Frontal cortex (tissue), 4 donors: ENCODE measurements around the gene NAPG. TPM values are rescaled to one million over a fixed set of nuclear protein-coding genes. Genes with fewer than 3 reads are reported as not detected.
A peak's percentile ranks its signal among the peaks of the same experiment; 100 is the strongest.
"Not testable (repeated sequence)": the region's sequence is repeated elsewhere in the genome, so short reads cannot be mapped to it uniquely, and the experiment has no call there.

Source experiments
- DNase-seq, 2 donors: peaks; one replicate each; pipeline ENCODE4 v3.0.0; 2012; ENCODE audit warnings: low spot score in 2 of 2
- FAIRE-seq: peaks from 2 replicates; lab custom pipeline; 2012; peaks lifted over from hg19 to GRCh38; lab: Jason Lieb, UNC
- total RNA-seq: library from RNA; depleted of rRNA; stranded (reverse); fragments of >200 nt; gene quantifications from one replicate; pipeline ENCODE4 v1.2.3, GENCODE V29; 2014
- donor health status: control.
- donor health status: control.
- donor health status: control.

NAPG gene
- total RNA-seq, 1 donor from 2014 or later, result 107 TPM

DNA sequence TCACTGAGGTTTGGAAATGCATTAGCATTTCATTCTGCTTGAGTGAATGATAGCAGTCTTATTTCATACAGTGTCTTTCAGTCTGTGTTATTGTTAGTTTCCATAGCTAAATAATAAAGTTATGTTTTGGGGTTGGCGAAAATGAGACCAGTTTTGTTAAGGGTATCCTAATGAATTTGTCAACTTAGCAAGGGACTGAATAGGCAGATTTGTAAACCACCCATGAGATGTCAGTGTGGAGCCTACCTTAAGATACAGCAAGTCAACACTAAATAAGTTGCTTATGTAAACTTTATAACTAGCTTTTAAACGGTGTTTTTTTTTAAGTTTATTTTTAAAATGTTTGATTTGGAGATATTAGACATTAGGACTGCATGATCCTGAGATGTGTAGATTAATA is 11.9 kb downstream of the NAPG start:
- no peak for FAIRE-seq
- DNase-seq, result no peak

DNA sequence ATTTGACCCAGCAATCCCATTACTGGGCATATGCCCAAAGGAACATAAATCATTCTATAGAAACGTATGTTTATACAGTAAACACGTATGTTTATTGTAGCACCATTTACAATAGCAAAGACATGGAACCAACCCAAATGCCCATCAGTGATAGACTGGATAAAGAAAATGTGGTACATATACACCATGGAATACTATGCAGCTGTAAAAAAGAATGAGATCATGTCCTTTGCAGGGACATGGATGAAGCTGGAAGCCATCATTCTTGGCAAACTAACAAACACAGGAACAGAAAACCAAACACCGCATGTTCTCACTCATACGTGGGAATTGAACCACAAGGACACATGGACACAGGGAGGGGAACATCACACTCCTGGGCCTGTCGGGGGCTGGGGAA is 13.3 kb downstream of the NAPG start:
- FAIRE-seq, DNase-seq: not testable (repeated sequence)

DNA sequence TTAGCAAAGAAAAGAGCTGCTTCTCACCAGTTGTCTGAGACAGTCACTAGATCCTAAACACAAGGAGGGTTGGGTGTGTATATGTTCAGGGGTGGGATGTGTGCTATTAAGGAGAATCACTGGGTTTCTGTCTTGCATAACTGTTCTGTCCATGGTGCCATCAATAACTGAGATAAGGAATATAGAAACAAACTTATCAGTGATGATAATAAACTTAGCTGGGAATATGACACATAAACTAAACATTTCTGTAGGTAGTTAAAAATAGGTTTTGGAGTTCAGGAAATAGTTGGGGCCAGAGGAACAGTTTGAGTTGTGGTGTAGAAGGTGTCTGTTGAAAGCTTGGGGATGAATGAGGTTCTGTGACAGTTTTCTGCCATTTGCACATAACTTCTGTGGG is 17.4 kb downstream of the NAPG start:
- no peak for DNase-seq
- no peak for FAIRE-seq

DNA sequence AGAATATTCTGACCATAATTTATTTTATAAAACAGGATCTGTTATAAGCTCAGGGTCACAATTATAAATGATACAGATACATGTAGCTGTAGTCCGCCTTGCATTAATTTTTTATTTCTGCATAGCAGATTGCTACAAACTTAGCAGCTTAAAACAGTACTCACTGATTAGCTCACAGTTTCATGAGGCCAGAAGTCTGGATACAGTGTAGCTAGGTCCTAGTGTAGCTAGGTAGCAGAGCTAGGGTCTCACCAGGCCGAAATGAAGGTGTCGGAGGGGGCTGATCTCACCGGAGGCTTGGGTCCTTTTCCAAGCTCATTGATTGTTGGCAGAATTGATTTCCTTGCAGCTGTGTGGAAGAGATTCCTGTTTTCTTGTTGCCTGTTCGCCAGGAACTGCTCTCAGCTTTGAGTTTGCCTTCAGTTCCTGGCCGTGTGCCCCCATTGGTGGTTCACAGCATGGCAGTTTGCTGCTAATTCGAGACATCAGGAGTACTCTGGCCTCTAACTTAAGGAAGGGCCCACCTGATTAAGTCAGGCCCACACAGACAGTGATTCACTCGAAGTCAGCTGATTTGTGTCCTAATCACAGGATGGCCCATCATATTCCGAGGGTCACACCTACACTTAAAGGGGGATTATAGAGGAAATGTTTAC is 18.4 kb downstream of the NAPG start:
- DNase-seq (no peak), FAIRE-seq (no peak)

DNA sequence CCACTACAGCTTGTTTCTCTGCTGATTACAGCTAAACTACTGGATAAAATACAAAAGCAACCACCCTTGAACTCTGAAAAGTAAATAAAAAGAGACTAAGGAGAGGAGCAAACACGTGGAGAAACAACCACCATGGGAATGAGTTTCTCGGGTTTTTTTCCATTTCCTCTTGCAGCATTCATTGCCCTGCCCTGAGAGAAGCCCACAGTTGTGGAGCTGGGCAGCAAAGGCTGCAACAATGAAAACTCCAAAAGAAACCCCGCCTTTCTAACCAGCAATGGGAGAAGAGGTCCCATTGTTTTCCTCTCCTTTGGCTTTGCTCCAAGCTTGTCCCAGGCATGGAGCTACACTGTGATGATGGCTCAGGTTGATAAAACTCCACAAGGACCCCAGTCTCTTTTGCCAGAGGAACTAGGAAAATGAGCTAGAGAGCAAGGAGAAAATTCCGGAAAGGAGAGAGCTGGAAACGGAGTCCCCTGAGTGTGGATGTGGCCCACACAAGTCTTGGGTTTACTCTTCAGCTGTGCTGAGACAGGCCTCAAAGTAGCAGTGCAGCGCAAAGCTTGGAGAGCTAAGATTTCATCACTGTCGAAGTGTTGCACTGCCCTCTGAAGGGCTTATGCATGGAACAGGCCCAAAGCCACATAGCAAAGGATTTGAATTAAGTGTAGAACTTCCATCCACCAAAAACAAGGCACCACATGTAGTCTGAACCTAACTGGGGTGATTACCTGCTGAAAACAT is 20.9 kb downstream of the NAPG start:
- FAIRE-seq (no peak), DNase-seq (no peak)

DNA sequence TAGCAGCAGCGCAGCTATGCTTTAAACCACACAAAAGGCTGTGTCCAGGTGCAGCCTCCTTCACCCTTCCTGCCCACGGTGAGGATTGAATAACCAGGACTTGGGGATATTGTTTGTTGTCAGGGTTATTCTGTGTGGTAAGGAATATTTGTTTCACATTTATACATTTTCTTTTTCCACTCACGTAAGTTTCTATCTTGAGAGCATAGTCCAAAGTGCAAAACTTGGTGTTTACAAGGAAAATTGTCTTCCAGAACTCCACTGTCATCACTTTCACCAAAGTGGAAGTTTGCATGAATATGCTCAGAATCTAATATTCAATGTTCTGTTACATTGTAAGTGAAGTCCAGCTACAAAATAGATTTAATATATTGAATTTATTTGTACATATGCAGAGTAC is 26.4 kb downstream of the NAPG start:
- DNase-seq (no peak), FAIRE-seq (no peak)

DNA sequence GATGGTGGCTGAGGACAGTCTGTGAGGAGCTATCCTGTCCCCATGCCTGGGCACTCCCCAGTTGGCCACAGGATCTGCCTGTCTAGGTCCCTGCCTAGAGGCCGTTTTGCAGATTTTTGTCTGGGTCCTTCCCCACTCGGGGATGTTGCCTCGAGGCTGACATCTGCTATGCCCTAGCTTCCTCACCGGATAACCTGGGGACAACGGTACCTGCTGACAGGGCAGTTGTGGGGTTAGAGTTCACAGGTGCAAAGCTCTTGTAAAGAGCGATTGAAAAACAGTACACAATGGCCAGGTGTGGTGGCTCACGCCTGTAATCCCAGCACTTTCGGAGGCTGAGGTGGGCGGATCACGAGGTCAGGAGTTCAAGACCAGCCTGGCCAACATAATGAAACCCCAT is 30.4 kb downstream of the NAPG start:
- not testable (repeated sequence) for FAIRE-seq, DNase-seq

DNA sequence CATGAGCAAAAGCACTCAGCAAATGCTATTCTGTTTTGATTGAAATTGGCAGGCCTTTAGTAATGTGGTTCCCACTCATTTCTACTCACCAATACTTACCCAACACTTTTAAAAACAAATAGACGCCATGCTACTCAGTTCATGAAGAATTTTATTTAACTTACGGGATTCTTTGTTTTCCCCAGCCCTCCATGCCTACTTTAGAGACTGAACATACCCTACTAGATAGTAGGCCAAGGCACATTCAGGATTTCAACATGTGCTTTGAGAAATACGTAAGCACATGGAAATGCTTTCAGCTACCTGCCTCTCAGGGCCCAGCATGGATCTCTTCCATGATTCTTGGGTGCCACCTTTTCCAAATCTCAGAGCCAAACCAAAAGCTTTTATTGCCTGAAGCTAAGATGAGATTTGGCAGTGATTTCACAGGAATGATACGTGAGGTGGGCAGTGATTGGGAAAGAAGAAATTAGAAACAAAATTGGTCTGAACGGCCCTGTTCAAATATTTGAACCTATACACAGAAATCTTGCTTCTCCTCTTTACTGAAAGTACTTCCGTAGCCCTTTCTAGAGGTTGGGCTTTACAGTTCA is 31.4 kb downstream of the NAPG start:
- DNase-seq (no peak), FAIRE-seq (no peak)

DNA sequence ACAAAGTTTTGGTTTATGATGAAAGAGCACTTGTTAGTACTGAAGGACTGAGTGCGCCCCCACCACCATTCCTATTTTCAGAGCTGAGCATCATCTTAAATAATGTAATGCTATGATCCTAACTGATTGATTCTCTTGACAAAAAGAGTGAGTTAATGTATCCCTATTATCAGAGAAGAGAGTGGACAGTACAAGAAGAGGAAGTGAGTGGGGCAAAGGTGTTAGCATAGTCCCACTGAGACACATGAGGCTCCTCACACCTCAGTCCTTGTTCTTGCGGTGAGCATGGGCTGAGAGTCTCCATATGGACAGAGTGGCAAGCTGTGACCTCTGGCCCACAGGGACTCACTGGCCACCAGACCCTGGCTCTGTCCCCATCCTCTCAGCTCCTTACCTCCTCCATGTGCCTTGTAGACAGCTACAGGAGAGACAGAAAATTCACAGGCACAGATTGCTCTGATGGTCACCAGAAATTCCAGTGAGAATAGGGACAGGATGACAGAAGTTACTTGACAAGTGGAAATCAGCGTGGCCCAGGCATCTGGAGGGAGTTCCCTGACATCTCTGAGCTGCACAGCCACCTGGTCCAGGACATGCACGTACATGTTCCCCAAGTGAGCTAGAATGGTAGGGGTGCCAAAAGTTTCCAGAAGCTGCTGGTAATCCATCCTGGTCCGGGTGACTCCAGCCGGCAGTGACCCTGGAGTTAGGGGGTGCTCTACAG is 32.6 kb downstream of the NAPG start:
- no peak for FAIRE-seq
- DNase-seq, result no peak

DNA sequence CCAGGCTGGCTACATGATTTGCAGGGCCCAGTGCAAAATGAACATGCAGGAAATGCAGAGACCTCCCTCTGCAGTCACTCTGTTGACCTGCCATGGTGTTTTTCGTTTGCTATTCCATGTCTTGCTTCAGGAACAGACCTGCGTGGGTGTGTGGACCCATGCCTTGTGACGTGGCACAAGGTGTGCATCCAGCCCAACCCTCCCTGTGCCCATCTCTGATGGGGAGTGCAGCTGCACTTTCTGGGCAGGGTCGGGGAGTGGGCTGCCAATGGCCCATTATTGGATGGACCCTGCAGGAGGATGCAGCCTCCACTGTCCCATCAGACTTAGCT is 33.1 kb downstream of the NAPG start:
- no peak for DNase-seq
- FAIRE-seq, result no peak

DNA sequence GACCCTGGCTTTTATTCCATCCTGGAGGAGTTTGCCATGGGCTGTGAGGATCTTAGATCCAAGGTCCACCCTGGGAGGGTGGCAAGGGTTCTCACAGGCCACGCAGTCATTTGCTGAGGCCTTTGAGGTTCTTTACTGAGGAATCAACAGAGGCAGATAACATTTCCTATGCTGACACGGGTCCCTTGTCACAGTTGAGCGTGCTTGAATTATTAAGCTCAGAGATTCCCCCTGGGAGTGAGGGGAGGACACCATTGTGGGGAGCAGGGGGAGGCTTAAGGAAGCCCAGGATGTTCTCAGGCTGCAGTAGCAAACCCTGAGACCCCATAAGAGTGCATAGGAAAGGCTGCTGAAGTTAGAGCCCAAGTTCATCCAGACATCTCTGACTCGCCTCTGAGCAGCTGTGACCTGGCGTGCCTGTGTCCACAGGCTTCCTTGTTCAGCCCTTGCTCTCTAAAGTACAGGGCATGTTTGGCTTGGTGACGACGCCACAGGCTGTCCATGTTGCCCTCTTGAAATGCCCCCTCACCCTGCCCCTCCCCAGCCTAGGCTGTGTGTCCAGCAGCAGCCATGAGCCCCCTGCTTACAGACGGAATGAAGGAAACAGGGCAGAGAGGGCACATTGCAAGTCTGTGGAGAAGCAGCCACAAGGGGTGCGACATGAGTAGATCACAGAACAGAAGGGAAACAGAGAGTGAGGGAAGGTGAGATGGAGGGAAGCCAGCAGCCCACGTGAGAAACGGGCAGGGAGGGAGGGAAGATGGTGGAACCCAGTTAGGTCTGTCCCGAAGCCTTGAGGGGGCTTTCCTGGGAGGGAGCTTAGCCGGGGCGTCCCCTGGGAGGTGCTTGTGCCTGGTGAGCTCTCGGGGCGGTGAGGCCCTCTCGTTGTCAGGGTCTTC is 34.0 kb downstream of the NAPG start:
- DNase-seq (no peak), FAIRE-seq (no peak)

DNA sequence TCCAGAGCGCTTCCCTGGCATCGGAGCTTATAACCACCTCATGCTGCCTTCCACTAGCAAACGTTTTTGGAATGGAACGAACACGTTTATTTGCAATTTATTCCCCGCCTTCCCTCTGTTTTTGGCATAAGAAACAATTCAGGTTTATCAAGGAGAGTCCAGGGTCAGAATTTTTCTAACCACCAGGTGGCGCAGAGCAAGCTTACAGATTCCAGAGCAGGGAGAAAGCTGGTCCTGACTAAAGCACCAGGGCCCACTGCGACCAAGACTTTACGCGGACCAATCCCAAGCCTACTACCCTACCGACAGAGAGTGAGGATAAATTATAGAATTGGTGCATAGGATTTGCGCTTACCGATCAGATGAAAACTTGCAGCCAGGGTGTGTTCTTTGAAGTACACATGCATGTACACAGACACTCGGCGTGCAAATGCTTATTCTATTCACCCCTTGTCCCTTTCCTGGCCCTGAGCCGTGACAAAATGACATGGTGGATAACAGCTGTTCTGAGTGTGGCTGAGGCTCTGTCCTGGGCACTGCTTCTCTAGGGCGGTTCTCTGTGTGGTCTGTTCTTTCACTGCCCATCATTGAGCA is 34.7 kb downstream of the NAPG start:
- DNase-seq (peak; percentile 35 to 65), FAIRE-seq (no peak)

DNA sequence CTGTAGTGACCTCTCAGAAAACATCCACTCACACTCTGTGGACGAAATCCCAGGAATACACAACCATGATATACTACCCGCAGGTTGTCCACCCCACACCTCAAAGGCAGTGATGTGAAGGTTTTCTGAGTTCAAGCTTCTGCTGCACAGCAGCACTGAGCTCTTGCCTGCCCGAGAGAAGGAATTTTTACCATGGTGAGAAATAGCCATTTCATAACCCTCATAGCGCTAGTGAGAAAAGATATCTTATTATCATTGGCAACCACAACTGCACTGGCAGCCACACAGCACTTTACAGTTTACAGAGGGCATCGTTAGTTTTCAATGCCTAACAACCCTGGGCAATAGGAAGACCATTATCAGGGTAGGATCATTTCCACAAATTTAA is 36.9 kb downstream of the NAPG start:
- DNase-seq, result no peak
- no peak for FAIRE-seq

DNA sequence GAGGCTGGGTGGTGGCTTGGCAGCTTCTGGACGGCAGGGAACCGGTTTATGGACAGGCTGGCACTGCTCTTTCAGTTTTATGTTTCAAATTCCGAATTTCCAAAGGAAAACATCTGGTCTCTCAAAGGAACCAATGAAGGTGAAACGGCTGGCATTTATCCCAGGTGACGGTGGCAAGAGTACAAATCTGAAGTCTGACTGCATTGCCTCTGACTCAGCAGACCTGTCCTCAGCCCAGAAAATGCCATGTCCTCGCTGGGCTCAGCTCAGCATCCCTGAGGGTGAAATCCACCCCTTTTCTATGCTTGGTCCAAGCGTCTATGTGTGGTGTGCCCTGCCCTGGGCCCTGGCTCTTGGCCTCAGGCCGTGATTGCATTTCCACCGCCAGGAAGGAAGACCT is 38.1 kb downstream of the NAPG start:
- no peak for FAIRE-seq
- DNase-seq, result no peak

DNA sequence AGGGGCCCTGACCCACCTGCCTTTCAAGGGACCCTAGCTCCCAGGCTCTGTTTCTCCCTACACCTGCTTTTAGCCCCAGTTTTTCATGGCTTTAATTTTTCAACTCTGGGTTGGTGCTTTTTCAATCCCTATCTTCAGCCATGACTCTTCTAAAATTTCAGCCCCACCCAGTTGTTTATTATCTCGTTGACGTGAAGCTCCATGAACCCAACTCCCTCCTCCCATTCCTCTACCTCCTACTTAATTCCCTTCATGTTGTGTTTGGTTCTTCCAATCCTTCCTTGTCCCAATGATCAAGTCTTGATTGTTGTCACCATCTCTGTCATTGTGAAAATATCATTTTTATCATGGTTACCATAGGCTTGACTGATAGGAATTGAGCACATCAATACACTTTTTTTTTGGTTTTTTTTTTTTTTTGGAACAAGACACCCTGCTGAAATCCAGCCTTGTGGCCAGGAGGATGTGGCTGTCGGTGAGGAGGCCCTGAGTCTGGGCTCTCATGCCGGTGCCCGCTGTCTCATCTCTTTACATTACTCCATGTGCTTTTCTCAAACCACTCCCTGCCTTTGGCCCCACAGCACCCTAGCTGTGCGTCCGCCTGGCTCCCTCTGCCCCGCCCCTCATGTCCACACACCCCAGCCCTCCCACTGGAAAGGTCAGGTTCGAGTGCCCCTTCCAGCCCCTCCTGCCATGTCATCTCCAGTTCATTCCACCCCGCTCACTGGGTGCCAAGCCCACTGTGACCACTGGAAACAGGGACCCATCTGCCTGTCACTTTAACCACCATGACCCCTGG is 39.3 kb downstream of the NAPG start:
- DNase-seq (no peak), FAIRE-seq (no peak)

DNA sequence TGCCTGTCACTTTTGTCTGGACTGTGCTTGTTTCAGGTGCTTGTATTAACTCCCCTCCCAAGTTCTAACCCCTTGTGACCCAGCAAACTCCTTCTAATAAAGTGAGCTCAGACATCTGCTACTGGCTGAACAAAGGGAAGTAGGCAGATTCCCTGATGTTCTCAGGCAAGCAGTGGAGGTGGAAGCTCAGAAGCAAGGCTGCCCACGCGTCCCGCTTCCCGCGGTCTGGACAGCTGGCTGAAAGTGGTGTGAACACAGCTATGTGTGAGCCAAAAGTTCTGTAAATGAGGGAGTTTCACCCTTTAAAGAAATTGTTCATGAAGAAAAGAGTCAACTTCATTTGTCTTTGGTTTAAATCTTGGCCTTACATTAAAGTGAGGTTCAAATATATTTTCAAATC is 40.0 kb downstream of the NAPG start:
- FAIRE-seq, result no peak

DNA sequence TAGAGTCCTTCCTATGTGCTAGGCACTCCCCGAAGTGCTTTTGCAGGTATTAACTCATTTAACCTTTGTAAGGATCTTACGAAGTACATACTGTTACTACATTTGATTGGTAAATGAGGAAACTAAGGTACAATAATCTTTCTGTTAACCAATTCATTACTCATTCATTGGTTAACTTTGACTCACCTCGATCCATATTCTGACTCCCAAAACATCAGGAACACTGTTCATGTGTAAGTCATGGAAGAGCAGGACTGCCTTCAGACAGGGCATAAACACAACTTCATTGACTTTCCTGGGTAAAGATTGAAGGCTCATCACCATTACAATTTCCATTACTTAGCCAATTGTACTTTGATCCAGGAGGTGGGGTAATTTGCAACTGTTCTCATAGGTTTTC is 40.6 kb downstream of the NAPG start:
- DNase-seq (no peak), FAIRE-seq (no peak)

More for the DNA sequence above, 40.0 kb downstream of the NAPG start:
- no peak for DNase-seq

DNA sequence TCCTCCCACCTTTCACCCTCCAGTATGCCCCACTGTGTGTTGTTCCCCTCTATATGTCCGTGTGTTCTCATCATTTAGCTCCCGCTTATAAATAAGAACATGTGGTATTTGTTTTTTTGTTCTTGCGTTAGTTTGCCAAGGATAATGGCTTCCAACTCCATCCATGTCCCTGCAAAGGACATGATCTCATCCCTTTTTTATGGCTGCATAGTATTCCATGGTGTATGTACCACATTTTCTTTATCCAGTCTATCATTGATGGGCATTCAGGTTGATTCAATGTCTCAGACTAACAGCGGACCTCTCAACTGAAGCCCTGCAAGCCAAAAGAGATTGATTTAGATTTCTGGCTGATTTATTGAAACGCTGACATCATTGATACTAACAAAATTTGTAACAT is 44.1 kb downstream of the NAPG start:
- not testable (repeated sequence) for DNase-seq, FAIRE-seq

DNA sequence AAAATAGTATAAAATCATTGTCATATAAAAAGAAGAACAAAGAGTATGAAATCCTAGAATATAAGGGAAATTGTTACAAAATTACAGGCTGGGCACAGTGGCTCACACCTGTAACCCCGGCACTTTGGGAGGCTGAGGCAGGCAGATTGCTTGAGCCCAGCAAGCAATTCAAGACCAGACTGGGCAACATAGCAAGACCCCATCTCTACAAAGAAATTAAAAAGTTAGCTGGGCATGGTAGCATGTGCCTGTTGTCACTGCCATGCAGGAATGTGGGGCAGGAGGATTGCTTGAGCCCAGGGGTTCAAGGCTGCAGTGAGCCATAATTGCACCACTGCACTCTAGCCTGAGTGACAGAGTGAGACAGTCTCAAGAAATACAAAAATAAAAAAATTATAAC is 44.8 kb downstream of the NAPG start:
- FAIRE-seq (no peak), DNase-seq (no peak)
